Hematopoietic multipotent progenitor cell (in vitro differentiated cells): ENCODE results near the gene TPSAB1. TPM values are rescaled to one million over a fixed set of nuclear protein-coding genes. Genes with fewer than 3 reads are reported as not detected.

ENCODE experiments used
- DNase-seq, 3 donors: peaks; one replicate each; pipeline ENCODE4 v3.0.0-alpha.2; 2011 to 2015; ENCODE audit warnings: low read depth in 2 of 3, low spot score in 2 of 3
- total RNA-seq: library from RNA; depleted of rRNA; stranded (reverse); fragments of >200 nt; gene quantifications from one replicate; pipeline ENCODE4 v1.2.3, GENCODE V29; 2012

TPSAB1 gene
- total RNA-seq, 1 donor = 72.2 TPM

DNA sequence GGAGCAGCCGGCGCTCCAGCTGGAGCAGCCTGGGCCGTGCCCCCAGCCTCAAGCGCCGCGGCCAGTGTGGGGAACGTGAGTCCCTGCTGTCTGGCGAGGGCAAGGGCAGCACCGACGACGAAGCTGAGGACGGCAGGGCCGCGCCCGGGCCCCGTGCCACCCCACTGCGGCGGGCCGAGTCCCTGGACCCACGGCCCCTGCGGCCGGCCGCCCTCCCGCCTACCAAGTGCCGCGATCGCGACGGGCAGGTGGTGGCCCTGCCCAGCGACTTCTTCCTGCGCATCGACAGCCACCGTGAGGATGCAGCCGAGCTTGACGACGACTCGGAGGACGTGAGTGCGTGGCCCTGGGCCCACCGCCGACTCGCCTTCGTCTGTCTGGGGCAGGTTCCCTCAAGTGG lies 31.4 kb upstream of the TPSAB1 start:
- no peak for DNase-seq

DNA sequence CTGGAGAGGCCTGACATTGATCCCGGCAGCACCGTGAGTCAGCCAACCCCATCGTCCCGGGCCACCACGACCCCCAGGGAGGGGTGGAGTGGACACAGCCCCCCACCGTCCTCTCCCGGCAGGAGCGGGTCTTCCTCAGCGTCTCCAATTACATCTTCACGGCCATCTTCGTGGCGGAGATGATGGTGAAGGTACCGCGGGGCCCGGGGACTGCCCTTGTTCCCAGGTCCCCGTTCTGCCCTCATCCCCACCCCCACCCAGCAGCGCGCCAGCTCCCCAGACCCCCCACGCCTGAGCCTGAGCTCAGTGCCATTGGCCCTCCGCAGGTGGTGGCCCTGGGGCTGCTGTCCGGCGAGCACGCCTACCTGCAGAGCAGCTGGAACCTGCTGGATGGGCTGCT lies 30.0 kb upstream of the TPSAB1 start:
- DNase-seq = no peak

DNA sequence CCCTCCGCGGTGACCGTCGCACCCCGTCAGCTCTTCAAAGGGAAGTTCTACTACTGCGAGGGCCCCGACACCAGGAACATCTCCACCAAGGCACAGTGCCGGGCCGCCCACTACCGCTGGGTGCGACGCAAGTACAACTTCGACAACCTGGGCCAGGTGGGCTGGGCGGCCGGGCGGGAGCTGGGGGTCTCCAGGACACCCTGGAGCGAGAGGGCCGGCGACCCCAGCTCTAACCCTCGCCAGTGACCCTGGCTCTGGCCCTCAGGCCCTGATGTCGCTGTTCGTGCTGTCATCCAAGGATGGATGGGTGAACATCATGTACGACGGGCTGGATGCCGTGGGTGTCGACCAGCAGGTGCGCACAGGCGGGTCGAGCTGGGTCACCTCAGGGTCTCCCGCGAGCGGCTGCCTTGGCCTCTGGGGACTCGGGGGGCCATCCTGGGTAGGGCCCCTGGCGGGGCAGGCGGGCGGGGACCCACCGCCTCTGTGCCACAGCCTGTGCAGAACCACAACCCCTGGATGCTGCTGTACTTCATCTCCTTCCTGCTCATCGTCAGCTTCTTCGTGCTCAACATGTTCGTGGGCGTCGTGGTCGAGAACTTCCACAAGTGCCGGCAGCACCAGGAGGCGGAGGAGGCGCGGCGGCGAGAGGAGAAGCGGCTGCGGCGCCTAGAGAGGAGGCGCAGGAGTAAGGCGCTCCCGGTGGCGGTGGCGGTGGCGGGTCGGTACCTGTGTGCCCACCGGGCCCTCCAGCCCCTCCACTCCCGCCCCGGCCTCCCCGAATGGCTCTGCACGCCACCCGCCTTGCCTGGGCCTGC lies 28.8 kb upstream of the TPSAB1 start:
- DNase-seq = no peak

DNA sequence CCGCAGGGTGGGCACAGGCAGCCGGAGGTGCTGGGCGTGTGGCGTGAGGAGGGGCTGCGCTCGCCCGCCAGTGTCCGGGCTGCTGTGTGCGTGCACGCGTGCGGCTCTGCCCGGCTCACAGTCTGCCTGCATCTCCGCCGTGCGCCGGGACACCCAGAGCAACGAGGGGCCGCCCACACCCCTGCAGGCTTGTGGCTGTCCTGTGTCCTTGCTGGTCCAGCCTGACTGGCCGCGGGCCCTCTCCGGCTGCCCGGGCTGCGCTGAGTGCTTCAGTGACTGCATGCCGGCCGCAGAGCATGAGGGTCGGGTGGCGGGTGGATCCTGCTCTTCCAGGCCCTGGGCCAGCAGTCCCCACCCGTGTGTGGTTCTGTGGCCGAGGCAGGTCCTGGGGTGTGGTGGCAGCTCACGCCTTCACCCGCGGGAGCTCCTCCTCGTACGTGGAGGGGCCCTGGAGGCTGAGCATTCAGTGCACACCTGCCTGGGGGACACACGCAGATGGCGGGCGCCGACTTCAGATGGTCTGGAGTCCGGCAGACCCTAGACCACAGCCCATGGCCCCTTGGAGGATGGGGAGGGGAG lies 27.8 kb upstream of the TPSAB1 start:
- DNase-seq = no peak

DNA sequence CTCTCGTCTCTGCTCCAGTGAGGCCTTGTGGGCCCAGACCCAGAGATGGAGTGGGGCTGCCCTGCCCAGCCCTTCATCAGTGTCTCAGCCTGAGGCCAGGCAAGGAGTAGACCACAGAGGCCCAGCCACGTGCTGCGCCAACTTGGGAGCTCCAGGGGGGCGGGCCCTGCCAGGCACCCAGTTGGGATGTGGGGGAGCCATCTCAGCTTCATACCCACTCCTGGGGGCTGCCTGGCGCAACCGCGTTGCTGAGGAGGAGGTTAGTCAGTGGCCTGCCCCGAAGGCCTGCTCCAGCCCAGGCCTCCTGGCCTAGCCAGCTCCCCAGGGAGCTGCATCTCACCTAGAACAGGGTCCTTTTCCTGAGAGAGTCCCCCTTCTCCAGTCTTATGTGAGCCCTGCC lies 27.3 kb upstream of the TPSAB1 start:
- DNase-seq = no peak

DNA sequence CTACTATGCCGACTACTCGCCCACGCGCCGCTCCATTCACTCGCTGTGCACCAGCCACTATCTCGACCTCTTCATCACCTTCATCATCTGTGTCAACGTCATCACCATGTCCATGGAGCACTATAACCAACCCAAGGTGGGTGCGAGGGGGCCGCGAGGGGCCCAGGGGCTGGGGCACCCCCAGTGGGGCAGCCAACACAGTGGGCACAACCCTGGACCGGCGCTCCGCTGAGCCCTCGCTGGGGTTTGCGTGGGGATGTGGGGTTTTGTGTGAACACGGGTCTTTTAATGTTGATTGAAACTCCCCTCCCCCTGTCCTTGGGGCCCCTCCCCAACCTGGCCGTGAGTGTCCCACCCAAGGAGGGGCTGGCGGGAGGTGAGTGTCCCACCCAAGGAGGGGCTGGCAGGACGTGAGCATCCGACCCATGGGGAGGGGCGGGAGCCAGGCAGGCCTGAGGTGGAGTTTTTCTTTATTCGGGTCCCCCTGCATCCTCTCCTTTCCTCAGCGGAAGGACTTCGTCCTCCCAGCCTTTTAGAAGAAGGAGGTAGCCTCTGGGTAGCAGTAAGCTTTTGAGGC lies 26.6 kb upstream of the TPSAB1 start:
- DNase-seq = no peak

DNA sequence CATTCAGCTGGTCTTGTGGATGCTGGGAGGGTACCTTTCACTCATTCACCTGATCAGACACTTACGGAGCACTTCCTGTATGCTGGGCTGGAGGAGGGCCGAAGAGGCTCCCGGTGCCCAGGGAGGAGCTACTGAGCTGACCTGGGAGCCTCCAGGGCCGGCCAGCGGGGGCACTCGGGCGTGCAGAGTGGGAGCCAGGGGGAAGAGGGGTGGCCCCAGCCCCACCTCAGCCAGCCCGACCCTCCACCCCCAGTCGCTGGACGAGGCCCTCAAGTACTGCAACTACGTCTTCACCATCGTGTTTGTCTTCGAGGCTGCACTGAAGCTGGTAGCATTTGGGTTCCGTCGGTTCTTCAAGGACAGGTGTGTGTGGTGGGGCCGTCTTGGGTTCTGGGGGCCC lies 25.8 kb upstream of the TPSAB1 start:
- no peak for DNase-seq

DNA sequence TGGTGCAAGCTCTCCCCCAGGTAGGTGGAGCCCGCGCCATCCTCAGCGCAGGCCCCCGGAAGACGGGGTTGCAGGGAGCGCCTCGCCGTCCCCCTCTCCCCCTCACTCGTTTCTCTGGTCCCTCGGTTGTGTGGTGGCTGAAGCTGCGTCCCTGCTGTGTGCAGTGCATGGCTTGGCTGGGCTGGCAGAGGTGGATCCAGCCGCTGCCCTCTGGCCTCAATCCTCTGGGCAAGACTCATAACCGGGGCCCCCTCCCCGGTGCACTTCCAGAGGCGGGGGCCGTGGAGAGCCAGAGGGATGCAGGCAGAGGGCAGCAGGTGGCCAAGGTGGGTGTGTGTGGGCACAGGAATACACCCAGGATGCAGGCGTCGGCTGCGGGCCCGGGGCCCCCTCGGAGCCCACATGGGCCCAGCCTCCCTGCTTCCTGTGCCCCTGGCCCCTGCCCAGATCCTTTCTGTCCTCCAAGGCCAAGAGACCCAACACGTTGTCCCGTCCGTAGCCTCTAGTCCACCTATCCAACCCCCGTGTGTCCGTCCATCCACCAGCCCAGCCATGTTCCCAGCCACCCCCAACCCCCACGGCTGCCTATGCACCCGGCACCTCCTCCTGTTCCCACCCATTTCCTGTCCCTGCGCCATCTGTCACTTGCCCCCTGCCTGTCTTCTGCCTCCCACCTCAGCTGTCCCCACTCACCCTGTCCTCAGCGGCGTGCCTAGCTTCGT lies 24.8 kb upstream of the TPSAB1 start:
- no peak for DNase-seq

DNA sequence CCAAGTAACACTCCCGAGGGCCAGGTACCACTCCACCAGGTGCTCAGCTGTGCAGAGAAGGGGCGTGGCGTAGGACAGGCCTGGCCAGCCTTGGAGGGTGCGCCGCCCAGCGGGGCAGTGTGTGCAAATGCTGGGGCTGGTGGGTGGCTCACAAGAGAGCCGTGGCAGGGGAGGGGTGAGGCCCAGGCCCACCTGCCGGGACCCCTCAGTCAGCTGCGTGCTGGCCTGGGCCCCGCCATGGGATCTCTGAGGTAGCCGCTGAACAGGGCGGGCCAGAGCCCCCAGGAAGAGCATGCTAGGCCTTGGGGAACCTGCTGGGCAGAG lies 24.2 kb upstream of the TPSAB1 start:
- no peak for DNase-seq

DNA sequence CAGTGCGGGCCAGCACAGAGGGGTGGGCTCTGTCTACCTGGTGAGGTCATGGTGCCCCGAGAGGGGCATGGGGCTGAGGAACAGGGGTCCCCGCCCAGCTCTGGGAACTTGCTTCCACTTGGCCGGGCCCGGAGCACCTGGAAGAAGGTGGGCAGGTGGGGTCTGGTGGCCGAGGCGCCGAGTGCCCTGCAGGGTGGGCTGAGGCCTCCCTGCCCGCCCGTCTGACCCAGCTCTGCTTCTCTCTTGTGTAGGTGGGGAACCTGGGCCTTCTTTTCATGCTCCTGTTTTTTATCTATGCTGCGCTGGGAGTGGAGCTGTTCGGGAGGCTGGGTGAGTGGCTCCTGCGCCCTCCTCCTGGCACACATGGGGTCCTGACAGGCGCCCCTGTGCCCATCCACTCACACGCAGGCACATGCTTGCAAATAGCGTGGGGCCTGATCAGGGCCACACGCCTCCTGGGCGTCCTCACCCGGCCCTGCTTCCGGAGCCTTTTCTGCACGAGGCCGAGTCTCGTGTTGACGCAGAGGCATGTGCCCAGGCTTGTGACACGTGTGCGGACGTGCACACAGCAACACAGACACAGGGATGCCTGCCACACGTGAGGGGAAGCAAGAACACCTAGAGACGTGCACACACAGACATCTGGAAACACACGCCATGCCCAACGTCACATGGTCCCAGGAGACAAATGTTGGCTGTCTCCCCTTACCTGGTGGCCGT lies 23.7 kb upstream of the TPSAB1 start:
- DNase-seq = no peak

DNA sequence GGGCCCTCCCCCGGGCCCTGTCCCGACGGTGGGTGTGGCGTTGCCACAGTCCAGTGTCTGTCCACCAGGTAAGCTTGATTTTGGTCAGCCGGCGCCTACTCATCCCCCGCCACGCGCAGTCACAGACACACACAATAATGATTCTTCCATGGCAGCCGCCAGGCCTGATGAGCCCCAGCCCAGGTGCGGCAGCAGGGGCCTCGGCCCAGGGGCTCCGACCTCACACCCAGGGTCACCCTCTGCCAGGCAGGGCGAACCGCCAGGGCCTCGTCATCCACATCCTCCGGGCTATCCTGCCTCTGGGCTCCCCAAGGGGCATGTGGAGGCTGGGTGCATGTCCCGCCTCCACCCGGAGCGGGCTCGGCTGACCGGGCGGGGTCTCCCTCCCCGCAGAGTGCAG lies 23.0 kb upstream of the TPSAB1 start:
- no peak for DNase-seq

DNA sequence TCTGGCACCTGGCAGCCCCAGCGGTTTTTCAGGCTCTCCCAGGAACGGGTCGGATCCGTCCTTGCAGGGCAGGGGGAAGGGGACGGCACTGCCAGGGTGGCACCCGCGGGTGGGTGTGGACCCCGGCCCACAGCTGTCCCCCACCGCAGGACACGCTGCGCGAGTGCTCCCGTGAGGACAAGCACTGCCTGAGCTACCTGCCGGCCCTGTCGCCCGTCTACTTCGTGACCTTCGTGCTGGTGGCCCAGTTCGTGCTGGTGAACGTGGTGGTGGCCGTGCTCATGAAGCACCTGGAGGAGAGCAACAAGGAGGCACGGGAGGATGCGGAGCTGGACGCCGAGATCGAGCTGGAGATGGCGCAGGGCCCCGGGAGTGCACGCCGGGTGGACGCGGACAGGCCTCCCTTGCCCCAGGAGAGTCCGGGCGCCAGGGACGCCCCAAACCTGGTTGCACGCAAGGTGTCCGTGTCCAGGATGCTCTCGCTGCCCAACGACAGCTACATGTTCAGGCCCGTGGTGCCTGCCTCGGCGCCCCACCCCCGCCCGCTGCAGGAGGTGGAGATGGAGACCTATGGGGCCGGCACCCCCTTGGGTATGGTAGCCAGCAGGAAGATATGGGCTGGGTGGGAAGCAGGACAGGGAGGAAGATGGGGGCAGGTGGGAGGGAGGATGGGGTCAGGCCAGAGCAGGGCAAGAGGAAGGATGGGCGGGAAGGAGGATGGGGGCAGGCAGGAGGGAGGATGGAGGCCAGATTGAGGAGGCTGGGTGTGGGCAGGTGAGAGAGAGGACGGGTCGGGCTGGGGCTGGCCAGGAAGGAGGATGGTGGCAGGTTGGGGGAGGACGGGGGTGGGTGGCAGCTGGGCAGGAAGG lies 22.2 kb upstream of the TPSAB1 start:
- DNase-seq = no peak

DNA sequence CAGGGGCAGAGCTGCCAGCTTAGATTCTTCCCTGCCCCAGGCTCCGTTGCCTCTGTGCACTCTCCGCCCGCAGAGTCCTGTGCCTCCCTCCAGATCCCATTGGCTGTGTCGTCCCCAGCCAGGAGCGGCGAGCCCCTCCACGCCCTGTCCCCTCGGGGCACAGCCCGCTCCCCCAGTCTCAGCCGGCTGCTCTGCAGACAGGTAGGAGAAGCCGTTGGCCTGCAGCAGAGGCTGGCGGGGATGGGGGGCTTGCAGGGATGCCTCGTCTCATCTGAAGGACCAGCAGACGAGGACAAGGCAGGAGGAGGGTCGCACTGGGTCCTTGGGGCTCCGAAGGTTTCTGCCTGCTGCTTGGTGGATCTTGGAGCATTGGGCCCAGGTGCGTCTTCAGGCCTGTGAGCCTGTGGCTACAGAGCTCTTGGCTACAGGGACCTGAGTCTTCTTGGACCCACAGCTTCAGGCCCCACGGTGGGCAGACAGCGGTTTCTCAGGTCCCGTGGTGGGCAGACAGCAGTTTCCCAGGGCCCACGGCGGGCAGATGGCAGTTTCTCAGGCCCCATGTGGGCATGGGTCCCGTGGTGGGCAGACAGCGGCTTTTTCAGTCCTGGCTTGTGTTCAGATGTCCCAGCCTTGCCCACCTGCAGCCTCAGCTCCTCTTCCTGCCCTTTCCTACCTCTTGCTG lies 21.4 kb upstream of the TPSAB1 start:
- no peak for DNase-seq

DNA sequence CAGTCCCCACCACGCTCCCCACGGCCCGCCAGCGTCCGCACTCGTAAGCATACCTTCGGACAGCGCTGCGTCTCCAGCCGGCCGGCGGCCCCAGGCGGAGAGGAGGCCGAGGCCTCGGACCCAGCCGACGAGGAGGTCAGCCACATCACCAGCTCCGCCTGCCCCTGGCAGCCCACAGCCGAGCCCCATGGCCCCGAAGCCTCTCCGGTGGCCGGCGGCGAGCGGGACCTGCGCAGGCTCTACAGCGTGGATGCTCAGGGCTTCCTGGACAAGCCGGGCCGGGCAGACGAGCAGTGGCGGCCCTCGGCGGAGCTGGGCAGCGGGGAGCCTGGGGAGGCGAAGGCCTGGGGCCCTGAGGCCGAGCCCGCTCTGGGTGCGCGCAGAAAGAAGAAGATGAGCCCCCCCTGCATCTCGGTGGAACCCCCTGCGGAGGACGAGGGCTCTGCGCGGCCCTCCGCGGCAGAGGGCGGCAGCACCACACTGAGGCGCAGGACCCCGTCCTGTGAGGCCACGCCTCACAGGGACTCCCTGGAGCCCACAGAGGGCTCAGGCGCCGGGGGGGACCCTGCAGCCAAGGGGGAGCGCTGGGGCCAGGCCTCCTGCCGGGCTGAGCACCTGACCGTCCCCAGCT lies 20.3 kb upstream of the TPSAB1 start:
- no peak for DNase-seq

DNA sequence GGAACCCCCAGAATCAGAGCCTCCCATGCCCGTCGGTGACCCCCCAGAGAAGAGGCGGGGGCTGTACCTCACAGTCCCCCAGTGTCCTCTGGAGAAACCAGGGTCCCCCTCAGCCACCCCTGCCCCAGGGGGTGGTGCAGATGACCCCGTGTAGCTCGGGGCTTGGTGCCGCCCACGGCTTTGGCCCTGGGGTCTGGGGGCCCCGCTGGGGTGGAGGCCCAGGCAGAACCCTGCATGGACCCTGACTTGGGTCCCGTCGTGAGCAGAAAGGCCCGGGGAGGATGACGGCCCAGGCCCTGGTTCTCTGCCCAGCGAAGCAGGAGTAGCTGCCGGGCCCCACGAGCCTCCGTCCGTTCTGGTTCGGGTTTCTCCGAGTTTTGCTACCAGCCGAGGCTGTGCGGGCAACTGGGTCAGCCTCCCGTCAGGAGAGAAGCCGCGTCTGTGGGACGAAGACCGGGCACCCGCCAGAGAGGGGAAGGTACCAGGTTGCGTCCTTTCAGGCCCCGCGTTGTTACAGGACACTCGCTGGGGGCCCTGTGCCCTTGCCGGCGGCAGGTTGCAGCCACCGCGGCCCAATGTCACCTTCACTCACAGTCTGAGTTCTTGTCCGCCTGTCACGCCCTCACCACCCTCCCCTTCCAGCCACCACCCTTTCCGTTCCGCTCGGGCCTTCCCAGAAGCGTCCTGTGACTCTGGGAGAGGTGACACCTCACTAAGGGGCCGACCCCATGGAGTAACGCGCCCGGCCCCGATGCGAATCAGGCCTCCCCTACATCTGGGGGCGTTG lies 19.5 kb upstream of the TPSAB1 start:
- DNase-seq = no peak

DNA sequence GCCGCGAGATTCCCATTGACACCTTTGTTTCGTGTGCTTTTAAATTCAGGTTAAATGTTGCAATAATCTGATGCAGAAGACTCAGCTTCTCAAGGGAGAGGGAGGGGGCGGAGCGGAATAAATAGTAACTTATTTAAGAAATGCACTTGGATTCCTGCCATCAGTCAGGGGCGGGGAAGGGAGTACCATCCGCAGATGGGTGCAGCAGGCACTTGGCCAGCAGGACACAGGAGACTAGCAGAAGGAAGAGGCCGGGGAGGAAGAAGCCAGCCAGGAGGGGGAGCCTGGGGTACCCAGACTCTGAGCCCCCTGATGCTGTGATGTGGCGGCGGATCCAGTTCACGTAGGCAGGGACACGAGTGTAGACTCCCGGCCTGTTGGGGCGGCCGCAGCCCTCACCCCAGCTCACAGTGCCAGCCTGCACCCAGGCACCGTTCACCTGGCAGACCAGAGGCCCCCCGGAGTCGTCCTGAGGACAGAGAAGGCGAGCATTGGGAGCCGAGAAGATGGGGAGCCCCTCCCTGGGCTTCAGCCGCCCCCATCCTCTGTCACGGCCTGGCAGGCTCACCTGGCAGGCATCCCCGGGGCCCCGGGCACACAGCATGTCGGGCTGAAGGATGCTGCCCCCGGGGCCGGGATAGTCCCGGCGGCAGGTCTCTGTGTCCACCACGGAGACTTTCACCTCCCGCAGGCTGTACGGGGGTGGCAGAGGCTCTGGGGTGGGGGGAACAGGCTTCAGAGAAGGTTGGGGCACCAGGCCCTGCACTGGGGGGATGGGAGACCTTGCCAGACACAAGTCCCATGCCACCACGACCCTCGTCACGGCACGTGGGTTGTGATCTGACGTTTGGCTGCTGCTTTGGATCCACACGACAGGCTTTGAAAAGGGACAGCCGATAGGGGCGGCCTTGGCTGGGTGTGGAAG lies 18.6 kb upstream of the TPSAB1 start:
- DNase-seq = no peak
